Fibroblast of skin of right biceps (primary cell): ENCODE results near the gene RAB6B.

ENCODE experiments used
- DNase-seq: peaks from one replicate; pipeline ENCODE4 v3.0.0-alpha.2; 2013

The RAB6B gene

GRCh38 chr3:133834621-133835417 lies 60.9 kb downstream of the RAB6B start:
- DNase-seq = no peak

- no peak for DNase-seq
These were observed 61.6 kb downstream of the RAB6B start for GRCh38 chr3:133833880-133834620.

GRCh38 chr3:133833267-133833666 lies 62.4 kb downstream of the RAB6B start:
- no peak for DNase-seq

- no peak for DNase-seq
These were observed 62.9 kb downstream of the RAB6B start for GRCh38 chr3:133832802-133833144.

- DNase-seq = no peak
These were observed 63.5 kb downstream of the RAB6B start for GRCh38 chr3:133831966-133832801.

GRCh38 chr3:133830071-133830470 lies 65.6 kb downstream of the RAB6B start:
- DNase-seq = no peak

GRCh38 chr3:133829310-133829707 lies 66.4 kb downstream of the RAB6B start:
- DNase-seq = no peak

- no peak for DNase-seq
These were observed 66.9 kb downstream of the RAB6B start for GRCh38 chr3:133828576-133829309.

- no peak for DNase-seq
These were observed 68.0 kb downstream of the RAB6B start for GRCh38 chr3:133827684-133828083.

GRCh38 chr3:133827136-133827535 lies 68.5 kb downstream of the RAB6B start:
- DNase-seq = no peak

- DNase-seq = no peak
These were observed 69.5 kb downstream of the RAB6B start for GRCh38 chr3:133825969-133826727.

- no peak for DNase-seq
These were observed 70.7 kb downstream of the RAB6B start for GRCh38 chr3:133824961-133825485.

GRCh38 chr3:133821767-133822638 lies 73.7 kb downstream of the RAB6B start:
- peak; percentile 26 for DNase-seq

- no peak for DNase-seq
These were observed 74.6 kb downstream of the RAB6B start for GRCh38 chr3:133820889-133821675.

GRCh38 chr3:133820129-133820528 lies 75.6 kb downstream of the RAB6B start:
- no peak for DNase-seq

- no peak for DNase-seq
These were observed 80.3 kb downstream of the RAB6B start for GRCh38 chr3:133815386-133815785.

GRCh38 chr3:133812872-133813271 lies 82.8 kb downstream of the RAB6B start:
- peak; percentile 33 for DNase-seq

GRCh38 chr3:133805702-133806475 lies 89.8 kb downstream of the RAB6B start, which contains the start of gene SRPRB:
Gene SRPRB (plus strand): TSS chr3:133805815. CDS start chr3:133805849, 34 bp downstream.
- peak; percentile 93 for DNase-seq

GRCh38 chr3:133805384-133805701 lies 90.3 kb downstream of the RAB6B start:
- no peak for DNase-seq
